HG02840 (cell line): ENCODE data around the gene GLIS1.

Experiments used
- ATAC-seq: cut with Tn5 transposase; IDR thresholded peaks from one replicate; pipeline ENCODE4 v1.9.1; 2021; ENCODE audit warnings: mild to moderate bottlenecking, moderate library complexity, moderate number of reproducible peaks; ENCODE audit not compliant: unreplicated experiment, low FRiP score

GLIS1 gene

GRCh38 chr1:53502641-53503432, 236.1 kb downstream of the GLIS1 start:
- no peak for ATAC-seq

- no peak for ATAC-seq
Measured at GRCh38 chr1:53501065-53502005, 237.6 kb downstream of the GLIS1 start.

GRCh38 chr1:53500204-53501064, 238.5 kb downstream of the GLIS1 start:
- ATAC-seq, result no peak

GRCh38 chr1:53499257-53500203, 239.4 kb downstream of the GLIS1 start:
- no peak for ATAC-seq

- no peak for ATAC-seq
Measured at GRCh38 chr1:53498555-53499131, 240.3 kb downstream of the GLIS1 start.

GRCh38 chr1:53495633-53496345, 243.2 kb downstream of the GLIS1 start:
- ATAC-seq, result no peak

GRCh38 chr1:53490351-53490750, 248.6 kb downstream of the GLIS1 start:
- no peak for ATAC-seq

- no peak for ATAC-seq
Measured at GRCh38 chr1:53486395-53487026, 252.5 kb downstream of the GLIS1 start.

- ATAC-seq, result no peak
Measured at GRCh38 chr1:53485478-53486394, 253.2 kb downstream of the GLIS1 start.

- no peak for ATAC-seq
Measured at GRCh38 chr1:53484705-53485477, 254.1 kb downstream of the GLIS1 start.

GRCh38 chr1:53483656-53484055, 255.3 kb downstream of the GLIS1 start:
- ATAC-seq, result no peak

GRCh38 chr1:53483170-53483569, 255.8 kb downstream of the GLIS1 start:
- no peak for ATAC-seq

- no peak for ATAC-seq
Measured at GRCh38 chr1:53482441-53483153, 256.4 kb downstream of the GLIS1 start.

GRCh38 chr1:53481456-53481855, 257.5 kb downstream of the GLIS1 start:
- ATAC-seq, result no peak

- no peak for ATAC-seq
Measured at GRCh38 chr1:53480678-53481077, 258.3 kb downstream of the GLIS1 start.

GRCh38 chr1:53478502-53478818, 260.5 kb downstream of the GLIS1 start:
- no peak for ATAC-seq
